GM18511 (cell line): ENCODE data around the gene EDNRA.
A peak's percentile ranks its signal among the peaks of the same experiment; 100 is the strongest.

Experiments
- ATAC-seq: cut with Tn5 transposase; IDR thresholded peaks from one replicate; pipeline ENCODE4 v1.9.1; 2021; ENCODE audit warnings: mild to moderate bottlenecking, moderate library complexity; ENCODE audit not compliant: unreplicated experiment

EDNRA gene

DNA sequence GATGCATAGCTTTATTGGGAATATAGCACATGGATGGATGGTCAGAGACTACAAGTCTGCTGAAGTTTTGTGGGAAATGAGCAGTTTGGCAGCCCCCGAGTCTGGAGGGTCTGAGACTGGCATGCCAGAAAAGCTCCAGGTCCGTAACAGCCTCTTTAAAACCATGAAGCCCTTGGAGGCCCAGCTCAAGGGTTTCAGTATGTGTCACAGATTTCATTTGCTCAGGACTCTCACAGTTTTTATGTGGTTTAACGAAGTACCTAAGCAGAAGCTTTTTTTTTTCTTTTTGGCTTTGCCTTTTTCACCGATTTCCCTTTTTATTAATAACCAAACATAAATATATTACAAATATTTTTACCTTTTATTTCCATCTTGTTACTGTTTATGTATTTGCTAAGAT, 105.7 kb downstream of the EDNRA start:
- peak; percentile 81 for ATAC-seq

DNA sequence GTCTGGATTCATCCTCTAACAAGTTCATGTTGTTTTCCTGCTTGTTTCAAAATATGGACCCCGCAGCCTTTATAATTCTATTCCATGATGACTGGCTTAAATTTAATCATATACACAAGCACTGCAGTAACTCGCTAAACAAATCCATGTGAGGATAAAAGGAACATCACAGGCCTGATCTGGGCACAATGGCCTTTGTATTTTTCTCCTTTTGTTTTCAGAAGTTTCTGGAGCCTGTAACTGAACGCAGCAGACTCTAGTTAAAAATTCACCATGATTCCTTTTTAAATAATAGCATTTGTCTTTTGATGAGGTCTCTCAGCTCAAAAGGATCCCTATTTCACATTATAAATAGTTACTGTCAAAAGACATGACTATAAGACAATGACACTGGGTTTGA, 106.1 kb downstream of the EDNRA start:
- ATAC-seq: no peak

DNA sequence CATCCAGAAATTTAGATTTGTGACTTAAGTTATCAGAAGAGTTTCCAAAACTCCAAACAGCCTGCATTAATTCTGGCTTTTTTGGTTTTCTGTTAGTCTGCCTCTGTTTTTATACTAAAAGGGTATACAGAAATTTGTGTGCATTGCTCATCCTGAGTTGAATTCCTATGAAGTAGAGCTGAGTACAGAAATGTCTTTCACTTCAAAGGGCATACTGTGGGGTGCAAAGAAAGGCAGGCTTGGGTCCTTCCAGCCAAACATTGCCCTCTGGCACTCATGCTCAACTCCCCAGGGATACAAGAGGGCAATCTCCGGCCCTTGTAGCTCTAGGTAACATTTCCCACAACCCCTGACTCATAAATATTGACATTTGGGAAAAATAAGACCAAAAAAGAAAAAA, 108.7 kb downstream of the EDNRA start:
- ATAC-seq: no peak

DNA sequence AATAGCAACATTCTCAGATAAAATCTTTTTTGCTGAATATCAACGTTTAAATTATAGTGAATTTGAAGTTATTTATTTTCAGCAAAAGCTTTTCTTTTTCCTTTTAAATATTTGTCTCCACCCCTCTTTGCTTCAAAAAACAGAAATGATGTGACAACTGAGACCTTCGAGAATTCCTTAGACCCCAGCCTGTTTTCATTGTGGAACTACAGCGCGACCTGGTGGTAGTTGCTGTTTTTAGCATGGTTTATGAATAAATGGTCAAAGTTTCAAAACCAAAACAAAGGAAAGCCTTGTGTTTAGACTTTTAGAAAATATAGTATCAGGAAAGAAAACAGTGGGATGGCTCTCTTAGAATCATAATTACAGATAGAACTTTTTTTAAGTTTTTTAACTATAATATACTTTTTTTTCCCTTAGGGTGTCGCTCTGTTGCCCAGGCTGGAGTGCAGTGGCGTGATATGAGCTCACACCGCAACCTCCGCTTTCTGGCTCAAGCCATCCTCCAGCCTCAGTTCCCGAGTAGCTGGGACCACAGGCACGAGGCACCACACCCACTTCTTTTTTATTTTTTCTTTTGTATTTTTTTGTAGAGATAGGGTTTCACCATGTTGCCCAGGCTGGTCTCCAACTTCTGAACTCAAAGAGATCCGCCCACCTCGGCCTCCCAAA, 109.5 kb downstream of the EDNRA start:
- ATAC-seq: peak; percentile 50

DNA sequence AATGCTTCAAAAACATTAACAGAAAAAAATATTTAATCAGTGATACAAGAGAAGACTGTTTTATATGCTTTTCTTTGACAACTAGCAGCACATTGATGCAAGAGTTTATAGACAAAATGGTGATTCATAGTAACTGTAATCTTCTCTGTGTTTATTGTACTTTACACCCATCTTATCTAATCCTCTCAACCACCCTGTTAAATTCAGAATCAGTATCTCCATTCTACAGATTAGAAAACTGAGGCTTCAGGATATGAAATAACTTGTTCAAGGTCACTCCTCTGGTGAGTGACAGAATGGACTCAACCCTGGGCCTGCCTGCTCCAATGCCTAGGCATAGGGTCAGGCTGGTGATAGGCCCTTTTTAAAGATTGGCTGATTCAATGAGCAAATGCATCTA, 110.2 kb downstream of the EDNRA start:
- ATAC-seq: no peak

DNA sequence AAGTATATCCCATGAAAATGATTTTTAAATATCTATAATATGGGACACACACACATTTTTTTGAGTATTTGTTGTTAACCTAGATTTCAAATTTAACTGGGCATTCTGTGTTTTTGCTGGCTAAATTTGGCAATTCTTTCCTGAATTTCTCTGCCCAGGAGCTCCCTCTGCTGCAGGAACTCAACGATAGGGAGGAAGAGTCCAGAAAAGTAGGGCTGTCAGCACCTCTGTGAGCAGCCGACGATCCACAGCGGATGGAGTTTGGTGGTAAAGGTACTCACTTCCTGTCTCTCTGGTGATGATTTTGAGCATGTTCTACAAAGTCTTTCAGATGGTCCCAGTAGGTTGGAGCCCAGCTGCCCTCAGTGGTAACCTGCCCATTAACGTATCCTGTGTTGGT, 113.2 kb downstream of the EDNRA start:
- ATAC-seq: no peak
